ENCODE results near the gene SUFU. TPM values are rescaled to one million over a fixed set of nuclear protein-coding genes. Genes with fewer than 3 reads are reported as not detected.

Gene SUFU
- total and polyA plus RNA-seq, 9 donors = 4.6 to 19.1 (median 14.2) TPM

DNA sequence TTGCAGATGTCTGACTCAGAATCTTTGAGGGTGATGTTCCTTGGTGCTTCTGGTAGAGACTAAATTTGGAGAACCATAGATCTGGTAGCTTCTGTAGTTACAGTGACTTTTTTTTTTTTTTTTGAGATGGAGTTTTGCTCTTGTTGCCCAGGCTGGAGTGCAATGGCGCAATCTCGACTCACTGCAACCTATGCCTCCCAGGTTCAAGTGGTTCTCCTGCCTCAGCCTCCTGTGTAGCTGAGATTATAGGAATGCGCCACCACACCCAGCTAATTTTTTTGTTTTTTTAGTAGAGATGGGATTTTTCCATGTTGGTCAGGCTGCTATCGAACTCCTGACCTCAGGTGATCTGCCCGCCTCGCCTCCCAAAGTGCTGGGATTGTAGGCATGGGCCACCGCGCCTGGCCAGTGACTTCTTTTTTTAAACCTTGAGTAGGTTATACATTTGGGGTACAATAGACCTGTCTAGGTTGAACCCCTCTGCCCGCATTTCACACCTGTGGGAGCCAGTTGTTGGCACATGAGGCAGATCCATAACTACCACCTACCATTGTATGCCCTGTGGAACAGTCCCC lies 47.0 kb downstream of the SUFU start:
- intact Hi-C loops (cut with DNase I) = no loop called here
- H3K27ac ChIP-seq = no peak overlapping the region
- no peaks in the 10 kb centered on the region for H3K9me3 ChIP-seq
- 98 to 99% (median 99%) methylated on average over 9 of the region's 9 CpGs for WGBS, 3 donors
- no peak overlapping the region for H3K4me3 ChIP-seq
- peaks cover 7% of the 10 kb centered on the region for H3K4me1 ChIP-seq (ENCODE audit: insufficient read depth)
- H3K36me3 ChIP-seq = no peaks in the 10 kb centered on the region
- TF ChIP-seq, protein P1, sequence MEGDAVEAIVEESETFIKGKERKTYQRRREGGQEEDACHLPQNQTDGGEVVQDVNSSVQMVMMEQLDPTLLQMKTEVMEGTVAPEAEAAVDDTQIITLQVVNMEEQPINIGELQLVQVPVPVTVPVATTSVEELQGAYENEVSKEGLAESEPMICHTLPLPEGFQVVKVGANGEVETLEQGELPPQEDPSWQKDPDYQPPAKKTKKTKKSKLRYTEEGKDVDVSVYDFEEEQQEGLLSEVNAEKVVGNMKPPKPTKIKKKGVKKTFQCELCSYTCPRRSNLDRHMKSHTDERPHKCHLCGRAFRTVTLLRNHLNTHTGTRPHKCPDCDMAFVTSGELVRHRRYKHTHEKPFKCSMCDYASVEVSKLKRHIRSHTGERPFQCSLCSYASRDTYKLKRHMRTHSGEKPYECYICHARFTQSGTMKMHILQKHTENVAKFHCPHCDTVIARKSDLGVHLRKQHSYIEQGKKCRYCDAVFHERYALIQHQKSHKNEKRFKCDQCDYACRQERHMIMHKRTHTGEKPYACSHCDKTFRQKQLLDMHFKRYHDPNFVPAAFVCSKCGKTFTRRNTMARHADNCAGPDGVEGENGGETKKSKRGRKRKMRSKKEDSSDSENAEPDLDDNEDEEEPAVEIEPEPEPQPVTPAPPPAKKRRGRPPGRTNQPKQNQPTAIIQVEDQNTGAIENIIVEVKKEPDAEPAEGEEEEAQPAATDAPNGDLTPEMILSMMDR (IDR thresholded peaks at IDR 0.05) = no peak
- TF ChIP-seq EP300 (IDR thresholded peaks at IDR 0.05) = no peak
- TF ChIP-seq POLR2A (IDR thresholded peaks at IDR 0.05) = no peak
- no peaks in the 10 kb centered on the region for H3K27me3 ChIP-seq
- peak in 1 of 5 donors; percentile 3 for DNase-seq

DNA sequence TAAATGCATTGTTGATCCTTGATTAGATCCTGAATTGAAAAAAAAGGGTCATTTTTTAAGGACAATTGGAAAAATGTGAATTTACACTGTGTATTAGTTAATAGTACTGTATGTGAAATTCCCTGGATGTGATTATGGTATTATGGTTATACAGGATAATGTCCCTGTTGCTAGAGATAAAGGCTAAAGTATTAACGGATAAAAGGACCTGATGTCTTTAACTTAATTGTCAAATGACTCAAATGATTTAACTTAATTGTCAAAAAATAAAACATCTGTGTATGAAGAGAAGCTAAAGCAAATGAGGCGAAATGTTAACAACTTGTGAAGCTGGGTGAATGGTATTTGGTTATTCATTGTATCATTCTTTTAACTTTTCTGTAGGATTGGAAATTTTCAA lies 48.8 kb downstream of the SUFU start:
- no peak for DNase-seq
- H3K27me3 ChIP-seq = no peaks in the 10 kb centered on the region
- TF ChIP-seq POLR2A (IDR thresholded peaks at IDR 0.05) (no peak), EP300 (IDR thresholded peaks at IDR 0.05) (no peak)
- TF ChIP-seq, protein P1 (IDR thresholded peaks at IDR 0.05) = no peak
- no peak overlapping the region for H3K4me3 ChIP-seq
- intact Hi-C loops (cut with DNase I) = no loop called here
- no peaks in the 10 kb centered on the region for H3K9me3 ChIP-seq
- no peaks in the 10 kb centered on the region for H3K36me3 ChIP-seq
- H3K4me1 ChIP-seq (ENCODE audit: insufficient read depth) = peaks cover 3% of the 10 kb centered on the region
- 73 to 82% (median 74%) methylated on average over 2 of the region's 2 CpGs for WGBS, 3 donors
- no peak overlapping the region for H3K27ac ChIP-seq

DNA sequence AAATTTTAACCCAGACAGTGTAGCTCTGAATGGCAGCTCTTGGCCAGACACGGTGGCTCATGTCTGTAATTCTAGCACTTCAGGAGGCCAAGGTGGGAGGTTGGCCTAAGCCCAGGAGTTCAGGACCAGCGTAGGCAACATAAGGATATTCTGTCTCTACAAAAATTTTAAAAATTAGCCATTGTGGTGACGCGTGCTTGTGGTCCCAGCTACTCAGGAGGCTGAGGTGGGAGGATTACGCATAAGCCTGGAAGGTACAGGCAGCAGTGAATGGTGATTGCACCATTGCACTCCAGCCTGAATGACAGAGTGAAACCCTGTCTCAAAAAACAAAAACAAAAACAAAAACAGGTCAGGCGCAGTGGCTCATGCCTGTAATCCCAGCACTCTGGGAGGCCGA lies 50.0 kb downstream of the SUFU start:
- no peak for DNase-seq
- H3K4me3 ChIP-seq = no peak overlapping the region
- no peak for TF ChIP-seq EP300 (IDR thresholded peaks at IDR 0.05)
- TF ChIP-seq POLR2A (IDR thresholded peaks at IDR 0.05) = no peak
- TF ChIP-seq, protein P1 (IDR thresholded peaks at IDR 0.05) = no peak
- intact Hi-C loops (cut with DNase I) = no loop called here
- 94 to 98% (median 94%) methylated on average over 7 of the region's 7 CpGs for WGBS, 3 donors
- no peak overlapping the region for H3K27ac ChIP-seq
- H3K9me3 ChIP-seq = no peaks in the 10 kb centered on the region
- H3K27me3 ChIP-seq = no peaks in the 10 kb centered on the region
- H3K4me1 ChIP-seq (ENCODE audit: insufficient read depth) = peaks cover 3% of the 10 kb centered on the region
- no peaks in the 10 kb centered on the region for H3K36me3 ChIP-seq

DNA sequence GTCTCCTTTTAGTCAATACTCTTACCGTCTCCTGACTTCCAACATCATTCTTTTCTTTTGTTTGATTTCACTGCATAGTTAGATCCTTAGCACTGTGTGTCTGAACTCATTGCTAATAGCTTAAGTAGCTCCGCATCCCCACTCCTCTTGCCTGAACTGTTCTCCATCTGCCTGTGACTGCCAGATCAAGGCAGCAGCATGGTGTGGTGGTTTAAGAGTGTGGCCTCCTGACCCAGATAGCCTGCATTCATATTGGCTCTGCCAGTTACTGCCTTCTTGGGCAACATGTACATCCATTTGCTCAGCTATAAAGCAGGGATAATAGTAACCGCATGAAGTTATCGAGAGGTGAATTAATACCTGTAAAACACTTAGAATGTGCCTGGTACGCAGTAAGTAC lies 50.8 kb downstream of the SUFU start:
- H3K9me3 ChIP-seq = no peaks in the 10 kb centered on the region
- TF ChIP-seq, protein P1 (IDR thresholded peaks at IDR 0.05) = no peak
- H3K4me3 ChIP-seq = no peak overlapping the region
- intact Hi-C loops (cut with DNase I) = no loop called here
- 98 to 99% (median 98%) methylated on average over 5 of the region's 5 CpGs for WGBS, 3 donors
- DNase-seq = no peak
- H3K4me1 ChIP-seq (ENCODE audit: insufficient read depth) = peaks cover 3% of the 10 kb centered on the region
- H3K27me3 ChIP-seq = no peaks in the 10 kb centered on the region
- no peak overlapping the region for H3K27ac ChIP-seq
- H3K36me3 ChIP-seq = no peaks in the 10 kb centered on the region
